Hematopoietic multipotent progenitor cell treated with erythropoietin and hydrocortisone succinate and interleukin-3 and kit ligand, for 8 days (in vitro differentiated cells): Measurements from ENCODE around the gene APPBP2.
"Not testable (repeated sequence)": the region's sequence is repeated elsewhere in the genome, so short reads cannot be mapped to it uniquely, and the experiment has no call there.

Experiments
- DNase-seq: peaks from one replicate; pipeline ENCODE4 v3.0.0-alpha.2; 2015

The APPBP2 gene

DNA sequence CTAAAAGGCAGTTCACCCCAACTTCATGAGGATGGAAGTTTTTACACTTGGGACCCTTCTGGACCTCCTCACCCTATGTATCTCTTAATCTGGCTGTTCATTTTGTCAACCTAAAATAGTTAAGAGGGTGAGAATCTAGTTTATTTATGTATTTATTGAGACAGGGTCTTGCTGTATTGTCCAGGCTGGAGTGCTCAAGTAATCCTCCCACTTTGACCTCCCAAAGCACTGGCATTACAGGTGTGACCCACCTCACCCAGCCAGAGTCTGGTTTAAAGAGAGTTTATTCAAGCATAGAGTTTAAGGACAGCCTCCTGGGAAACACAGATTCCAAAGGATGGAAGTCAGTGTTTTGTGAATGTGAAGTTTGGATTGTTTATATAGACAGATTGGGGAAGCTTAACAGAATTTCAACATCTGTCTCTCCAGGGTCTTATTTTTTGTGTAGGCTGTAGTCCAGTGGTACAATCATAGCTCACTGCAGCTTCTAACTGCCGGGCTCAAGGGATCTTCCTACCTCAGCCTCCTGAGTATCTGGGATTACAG lies 8.0 kb upstream of the APPBP2 start:
- DNase-seq: no peak

DNA sequence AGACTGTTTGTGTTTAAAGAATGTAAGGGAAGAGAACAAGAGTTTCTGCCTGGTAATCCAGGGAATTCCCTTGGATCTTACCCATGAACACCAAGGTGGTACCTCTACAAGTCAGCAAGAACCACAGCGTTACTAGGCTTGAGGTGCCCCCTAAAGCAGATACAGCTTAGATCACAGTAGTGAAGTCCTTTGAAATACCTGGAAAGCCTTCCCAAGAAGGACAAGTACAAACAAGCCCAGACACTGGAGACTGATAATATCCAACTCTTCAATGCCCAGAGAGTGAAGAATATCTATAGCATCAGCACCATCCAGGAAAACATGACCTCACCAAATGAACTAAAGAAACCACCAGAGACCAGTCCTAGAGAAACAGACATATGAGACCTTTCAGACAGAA lies 3.8 kb upstream of the APPBP2 start:
- DNase-seq: no peak

DNA sequence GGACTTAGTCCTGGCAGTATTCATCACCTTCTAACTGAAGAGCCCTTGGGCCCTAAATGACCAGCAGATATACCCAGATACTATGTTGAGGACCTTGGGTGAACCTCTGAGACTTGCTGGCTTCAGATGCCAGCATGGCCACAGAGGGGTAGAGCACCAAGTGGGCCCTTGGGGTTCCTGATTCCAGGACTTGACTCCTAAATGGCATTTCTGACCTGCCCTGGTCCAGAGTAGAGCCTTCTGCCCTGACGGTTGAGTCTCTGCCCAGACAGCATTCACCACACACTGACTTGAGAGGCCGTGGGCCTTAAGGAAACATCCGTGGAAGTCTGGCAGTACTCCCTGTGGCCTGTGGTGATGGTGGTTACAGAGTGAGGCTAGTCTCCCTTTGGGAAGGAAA lies 2.8 kb upstream of the APPBP2 start:
- no peak for DNase-seq

DNA sequence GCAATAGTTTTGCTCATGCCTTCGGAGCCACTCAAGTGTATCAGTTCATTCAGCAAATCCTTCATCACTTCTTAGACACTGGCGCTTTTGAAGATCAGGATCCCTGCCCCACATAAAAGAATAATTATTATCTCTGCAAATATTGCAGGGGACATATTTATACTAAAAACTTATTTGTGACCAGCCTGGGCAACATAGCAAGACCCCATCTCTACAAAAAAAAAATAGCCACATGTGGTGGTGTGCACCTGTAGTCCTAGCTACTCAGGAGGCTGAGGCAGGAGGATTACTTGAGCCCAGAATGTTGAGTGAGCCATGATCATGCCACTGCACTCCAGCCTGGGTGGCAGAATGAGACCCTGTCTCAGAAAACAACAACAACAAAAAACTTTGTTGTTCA lies 1.7 kb upstream of the APPBP2 start:
- no peak for DNase-seq

DNA sequence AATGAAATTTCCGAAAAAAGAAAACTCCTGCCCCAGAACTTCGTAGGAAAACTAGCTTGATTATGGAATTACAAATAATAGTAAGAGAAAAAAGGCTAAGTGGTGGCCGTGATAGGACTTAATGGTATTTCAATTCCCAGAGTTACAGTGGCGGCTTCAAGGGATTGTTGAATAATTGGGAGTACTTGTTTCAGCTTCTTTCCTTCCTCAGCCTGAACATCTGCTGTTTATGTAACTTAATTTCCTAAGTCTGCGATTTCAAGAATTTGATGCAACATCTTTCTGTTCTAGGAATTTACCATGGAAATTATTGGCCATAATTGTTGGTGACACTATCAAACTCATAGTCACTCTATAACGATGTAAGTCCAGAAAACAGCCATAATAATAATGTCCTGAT lies 684 bp upstream of the APPBP2 start:
- DNase-seq: no peak

DNA sequence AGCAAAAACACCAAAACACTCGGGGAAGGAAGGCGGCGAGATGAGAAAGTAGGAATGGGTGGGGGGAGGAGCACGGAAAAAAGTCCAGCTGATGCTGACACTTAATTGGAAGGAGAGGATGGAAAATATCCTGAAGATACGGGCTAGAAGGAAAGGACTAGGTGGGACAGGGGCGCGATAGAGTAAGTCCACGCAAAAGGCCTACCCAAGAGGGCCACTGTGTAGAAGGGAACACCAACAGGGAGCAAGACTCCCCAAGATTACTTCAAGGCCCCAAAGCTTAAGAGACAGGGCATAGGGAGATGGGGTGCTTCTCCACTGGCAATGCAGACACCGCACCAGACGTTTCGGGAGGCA lies 736 bp downstream of the APPBP2 start:
- no peak for DNase-seq

DNA sequence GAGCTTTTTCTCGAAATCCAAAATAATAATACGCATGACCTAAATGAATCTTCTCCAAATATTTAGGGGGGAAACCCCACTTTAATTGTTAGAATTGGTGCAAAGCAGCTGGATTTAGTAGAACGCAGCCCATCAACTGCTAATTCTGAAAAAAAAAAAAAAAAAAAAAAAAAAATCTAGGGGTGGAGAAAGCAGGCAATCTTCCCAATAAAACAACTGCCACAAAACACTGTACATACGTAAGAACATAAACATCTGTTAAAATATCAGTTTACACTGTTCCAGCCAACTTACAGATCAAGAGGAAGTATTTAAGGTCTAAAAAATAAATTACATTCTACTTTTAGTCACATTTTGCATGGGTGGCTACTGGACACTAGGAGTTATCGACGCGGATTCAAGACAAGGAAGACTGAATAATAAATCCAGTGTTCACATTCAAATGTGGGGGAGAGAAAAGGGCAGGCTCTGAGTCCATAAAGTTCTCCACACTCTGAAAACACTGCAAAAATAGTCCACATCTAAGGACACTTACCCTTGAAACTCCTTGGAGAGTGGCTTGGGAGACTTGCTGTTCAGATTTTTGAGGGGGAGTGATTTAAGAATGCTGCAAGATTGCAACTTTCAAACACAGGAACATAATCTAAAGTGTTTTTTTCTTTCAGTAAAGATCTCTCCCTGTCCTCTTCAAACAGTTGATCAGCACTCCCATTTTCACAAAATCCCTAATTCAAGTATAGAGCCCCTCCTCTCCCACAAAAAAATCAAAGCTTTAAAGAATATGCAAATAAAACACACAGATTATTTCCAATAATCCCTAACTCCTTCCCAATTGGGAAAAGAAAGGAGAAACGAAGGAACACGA lies 1.3 kb downstream of the APPBP2 start:
- DNase-seq: no peak

DNA sequence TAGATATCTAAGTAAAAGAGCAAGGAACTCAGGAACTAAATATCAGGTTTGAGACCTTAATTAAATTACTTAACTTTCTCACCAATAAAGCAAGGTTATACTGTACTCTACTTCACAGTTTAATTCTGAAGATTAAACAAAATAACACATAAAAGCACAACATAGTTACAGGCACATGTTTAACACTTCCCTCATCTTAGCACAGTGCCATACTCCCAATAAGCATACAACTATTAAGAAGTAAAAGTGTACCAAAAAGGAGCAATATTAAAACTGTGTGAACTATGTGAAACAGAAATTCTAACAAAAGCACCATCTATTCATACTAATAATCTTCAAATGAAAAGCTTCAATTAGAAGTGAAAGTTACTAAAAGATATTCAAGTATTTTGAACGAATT lies 2.2 kb downstream of the APPBP2 start:
- no peak for DNase-seq

DNA sequence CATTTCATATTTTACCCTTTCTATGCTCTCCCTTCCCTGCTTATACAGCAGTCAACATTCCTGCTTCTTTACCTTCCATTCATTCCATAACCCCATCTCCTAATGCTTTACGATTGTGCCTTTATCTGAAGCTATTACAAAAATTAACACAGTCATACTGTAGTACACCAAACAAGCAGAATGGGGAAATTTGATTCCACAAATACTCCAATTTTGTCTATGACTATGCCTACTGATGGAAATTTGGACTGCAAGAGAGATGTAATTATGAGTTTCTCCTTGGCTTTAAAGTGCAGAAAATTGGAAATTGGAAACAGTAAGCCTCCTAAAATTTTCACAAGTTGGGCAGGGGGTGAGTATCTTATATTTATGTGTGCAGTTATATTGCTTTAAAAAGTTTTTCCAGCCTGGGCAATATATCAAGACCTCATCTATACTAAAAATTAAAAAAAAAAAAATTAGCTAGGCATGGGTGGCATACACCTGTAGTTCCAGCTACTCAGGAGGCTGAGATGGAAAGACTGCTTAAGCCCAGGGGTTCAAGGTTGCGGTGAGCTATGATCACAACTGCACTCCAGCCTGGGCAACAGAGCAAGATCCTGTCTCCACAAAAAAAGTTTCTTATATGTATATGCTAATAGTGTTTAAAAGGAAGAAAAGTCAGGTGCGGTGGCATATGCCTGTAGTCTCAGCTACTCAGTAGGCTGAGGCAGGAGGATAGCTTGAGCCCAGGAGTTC lies 3.0 kb downstream of the APPBP2 start:
- no peak for DNase-seq

DNA sequence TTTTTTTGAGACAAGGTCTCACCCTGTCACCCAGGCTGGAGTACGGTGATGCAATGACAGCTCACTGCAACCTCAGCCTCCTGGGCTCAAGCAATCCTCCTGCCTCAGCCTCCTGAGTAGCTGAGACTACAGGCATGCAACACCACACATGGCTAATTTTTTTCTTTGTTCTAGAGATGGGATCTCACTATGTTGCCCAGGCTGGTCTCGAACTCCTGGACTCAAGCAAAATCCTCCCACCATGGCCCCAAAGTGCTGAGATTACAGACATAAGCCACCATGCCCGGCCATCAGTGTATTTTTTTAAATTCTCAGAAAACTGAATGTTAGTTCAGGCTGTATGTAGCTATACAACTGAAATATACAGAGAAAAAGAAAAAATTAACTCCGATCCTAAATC lies 6.2 kb downstream of the APPBP2 start:
- DNase-seq: no peak

DNA sequence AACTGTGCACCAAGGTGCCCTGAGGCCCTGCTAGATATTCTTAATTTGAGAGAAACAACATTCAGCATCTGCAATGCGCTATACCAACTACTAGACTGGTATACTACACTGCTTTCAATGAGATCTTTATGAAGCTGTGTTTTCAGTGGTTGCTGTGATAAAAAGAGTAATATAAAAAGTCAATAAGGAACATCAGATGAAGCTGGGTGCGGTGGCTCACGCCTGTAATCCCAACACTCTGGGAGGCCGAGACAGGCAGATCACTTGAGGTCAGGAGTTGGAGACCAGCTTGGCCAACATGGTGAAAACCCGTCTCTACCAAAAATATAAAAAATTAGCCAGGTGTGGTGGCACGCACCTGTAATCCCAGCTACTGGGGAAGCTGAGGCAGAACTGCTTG lies 10.4 kb downstream of the APPBP2 start:
- not testable (repeated sequence) for DNase-seq

DNA sequence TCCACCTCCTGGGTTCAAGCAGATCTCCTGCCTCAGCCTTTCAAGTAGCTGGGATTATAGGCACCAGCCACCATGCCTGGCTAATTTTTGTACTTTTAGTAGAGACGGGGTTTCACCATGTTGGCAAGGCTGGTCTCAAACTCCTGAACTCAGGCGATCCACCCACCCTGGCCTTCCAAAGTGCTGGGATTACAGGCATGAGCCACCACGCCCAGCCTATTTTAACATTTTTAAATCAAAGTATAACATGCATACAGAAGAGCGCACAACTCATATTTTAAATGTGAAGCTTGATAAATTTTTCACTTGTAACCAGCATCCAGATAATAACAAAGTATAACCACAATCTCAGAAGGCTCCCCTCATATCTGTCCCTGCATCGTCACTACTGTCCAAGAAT lies 10.8 kb downstream of the APPBP2 start:
- not testable (repeated sequence) for DNase-seq

DNA sequence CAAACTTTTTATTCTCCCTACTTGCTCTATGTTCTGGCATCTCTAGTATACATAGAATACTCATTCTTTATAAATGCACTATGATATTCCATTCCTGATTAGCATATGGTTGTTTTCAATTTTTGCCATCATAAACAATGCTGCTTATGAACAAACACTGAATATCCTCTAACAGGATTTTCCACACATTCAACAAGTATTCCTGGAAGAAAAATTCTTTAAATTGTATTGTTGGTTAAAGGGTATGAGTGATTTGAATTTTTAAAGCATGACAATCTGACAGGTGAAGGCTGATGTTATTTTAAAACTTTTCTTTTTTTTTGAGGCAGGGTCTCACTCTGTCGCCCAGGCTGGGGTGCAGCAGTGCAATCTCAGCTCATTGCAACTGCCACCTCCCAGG lies 11.5 kb downstream of the APPBP2 start:
- DNase-seq: no peak

DNA sequence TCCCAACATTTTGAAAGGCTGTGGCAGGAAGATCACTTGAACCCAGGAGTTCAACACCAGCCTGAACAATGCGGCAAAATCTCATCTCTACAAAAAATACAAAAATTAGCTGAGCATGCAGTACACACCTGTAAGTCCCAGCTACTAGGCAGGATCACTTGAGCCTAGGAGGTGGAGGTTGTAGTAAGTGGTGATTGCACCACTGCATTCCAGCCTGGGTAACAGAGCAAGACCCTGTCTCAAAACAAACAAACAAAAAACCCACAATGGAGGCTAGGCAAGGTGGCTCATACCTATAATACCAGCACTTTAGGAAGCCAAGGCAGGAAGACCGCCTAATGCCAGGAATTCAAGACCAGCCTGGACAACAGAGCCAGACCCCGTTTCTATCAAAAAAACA lies 12.0 kb downstream of the APPBP2 start:
- DNase-seq: no peak

DNA sequence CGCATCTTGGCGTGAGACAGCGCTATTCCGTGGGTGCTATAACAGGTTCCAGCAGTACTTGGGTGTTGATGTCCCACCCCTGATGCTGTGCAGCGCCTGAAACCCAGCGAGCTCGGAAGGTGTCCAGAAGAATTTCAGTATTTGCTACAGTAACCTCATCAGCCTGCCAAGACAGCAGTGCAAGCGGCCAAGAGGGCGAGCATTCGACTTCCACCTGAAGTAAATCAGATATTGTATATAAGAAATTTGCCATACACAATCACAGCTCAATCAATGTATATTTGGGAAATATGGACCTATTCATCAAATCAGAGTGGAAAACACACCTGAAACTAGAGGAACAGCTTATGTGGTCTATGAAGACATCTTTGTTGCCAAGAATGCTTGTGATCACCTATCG lies 13.0 kb downstream of the APPBP2 start:
- DNase-seq: no peak

DNA sequence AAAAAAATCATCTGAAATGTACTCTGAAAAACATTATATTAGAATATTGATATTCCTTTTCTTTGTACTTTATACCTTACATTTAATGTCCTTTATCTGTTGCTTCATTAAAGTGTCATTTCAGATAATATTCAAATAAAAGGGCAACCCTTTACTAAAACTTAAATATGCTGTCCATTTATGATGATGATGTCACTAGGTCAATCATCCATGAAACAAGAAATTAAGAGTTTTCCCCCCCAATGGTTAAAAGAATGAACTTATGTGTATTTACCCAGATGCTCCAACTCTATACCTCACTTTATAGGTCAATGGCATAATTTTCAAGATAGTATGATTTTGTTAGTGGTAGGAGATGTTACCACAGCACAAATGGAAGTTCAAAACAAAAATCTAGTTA lies 15.3 kb downstream of the APPBP2 start:
- DNase-seq: no peak

DNA sequence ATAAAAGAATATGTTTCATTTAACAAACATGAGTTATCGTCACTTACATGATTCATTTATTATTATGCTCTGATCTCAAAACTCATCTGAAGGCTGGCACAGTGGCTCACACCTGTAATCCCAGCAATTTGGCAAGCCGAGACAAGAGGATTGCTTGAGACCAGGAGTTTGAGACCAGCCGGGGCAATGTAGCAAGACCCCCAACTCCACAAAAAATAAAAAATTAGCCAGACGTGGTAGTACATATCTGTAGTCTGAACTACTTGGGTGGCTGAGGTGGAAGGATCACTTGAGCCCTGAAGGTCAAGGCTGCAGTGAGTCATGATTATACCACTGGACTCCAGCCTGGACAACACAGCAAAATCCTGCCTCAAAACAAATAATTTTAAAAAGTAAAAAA lies 16.0 kb downstream of the APPBP2 start:
- no peak for DNase-seq

DNA sequence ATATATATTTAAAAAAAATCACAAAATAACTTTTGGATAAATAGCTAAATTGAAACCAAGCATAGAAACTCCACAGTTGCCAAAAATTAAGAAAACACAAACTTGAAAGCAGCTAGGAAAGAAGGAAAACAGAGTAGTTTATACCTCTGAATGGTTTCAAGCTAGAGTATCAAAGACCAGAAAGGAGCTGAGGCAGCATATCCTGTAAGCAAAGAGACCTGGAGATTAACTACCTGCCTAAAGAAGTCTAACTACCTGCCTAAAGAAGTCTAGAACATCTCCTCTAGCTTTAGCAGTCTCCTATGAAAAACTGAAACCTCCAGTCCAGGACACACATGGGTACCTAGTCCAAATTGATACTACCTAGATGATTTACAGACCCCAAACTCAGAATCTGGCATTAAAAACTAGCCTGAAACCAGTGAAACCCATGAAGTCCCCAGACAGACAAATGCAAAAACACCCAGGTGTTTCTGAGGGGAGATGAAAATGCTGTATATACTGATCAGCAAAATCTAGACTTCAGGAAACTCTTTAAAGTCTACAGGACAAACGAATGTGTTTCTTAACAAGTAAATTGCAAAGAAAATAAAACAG lies 17.6 kb downstream of the APPBP2 start:
- no peak for DNase-seq

DNA sequence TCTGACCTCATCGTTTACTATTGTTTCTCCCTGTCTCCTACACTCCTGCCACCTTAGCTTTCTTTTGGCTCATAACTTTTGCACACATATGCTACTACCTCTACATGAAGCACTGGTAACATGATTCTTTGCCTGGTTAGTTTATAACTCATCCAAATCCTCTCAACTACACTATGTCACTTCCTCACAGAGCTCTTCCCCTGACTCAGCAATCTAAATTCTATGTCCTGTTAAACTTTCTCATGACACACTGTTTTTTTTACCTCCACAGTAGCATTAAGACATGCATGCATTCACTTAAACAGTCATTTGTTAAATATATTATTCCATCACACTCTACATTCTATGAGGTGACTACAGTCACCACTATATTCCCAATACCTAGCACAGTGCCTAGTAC lies 19.7 kb downstream of the APPBP2 start:
- DNase-seq: peak; percentile 17

DNA sequence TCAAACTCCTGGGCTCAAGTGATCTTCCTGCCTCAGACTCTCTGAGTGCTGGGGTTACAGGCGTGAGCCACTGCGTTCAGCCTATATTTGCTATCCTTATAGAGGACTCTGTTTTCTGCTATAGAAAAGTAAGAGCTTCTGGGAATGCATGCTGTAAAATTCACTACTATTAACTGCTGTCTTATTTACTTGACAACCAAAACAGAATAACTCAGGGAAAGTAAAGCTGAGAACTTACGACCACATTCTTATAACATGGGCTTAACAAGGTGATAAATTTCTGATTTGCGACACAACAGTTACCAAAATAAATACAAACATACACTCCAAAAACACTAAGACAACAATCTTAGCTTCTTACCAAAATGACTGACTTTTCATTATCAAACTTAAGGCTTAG lies 23.9 kb downstream of the APPBP2 start:
- no peak for DNase-seq

DNA sequence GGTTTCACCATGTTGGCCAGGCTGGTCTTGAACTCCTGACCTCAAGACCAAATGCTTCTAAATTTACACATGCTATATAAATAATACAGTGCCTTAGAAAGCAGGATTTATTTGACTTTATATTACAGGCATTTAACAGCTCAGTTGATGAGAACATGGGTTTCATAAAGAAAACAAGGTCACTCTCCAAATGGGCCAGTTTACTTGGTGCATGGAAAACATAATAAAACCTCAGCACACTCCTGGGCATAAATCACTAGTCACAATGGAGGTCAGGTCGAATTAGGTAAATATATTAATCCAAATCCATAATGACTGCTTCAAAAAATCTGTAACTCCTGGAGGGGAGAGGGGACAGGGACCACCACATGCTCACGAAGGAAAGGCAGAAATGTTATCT lies 24.5 kb downstream of the APPBP2 start:
- DNase-seq: no peak

DNA sequence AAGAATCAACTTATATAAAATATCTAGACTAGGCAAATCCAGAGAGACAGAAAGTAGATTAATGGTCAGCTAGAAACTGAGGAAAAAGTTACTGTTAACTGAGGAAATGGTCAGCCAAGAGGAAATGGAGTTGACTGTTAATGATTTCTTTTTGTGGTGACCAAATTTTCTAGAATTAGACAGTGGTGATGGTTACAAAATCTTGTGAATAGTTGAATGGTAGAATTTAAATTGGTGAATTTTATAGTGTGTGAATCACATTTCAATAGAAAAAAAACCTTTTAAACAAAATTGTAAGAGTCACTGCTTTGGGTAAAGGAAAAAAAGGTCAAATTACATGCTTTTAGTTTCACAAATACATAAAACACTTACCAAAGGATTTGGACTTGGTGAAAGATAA lies 30.0 kb downstream of the APPBP2 start:
- DNase-seq: no peak

DNA sequence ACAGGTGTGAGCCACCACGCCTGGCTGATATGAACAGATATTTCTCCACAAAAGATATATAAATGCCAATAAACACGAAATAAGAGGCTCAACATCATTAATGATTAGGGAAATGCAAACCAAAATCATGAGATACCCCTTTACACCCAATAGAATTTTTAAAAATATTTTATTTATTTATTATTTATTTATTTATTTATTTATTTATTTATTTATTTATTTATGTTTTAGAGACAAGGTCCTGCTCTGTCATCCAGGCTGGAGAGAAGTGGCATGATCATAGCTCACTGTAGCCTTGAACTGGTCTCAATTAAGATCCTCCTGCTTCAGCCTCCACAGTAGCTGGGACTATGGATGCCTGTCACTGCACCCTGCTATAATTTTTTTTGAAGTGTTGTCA lies 30.8 kb downstream of the APPBP2 start:
- no peak for DNase-seq

DNA sequence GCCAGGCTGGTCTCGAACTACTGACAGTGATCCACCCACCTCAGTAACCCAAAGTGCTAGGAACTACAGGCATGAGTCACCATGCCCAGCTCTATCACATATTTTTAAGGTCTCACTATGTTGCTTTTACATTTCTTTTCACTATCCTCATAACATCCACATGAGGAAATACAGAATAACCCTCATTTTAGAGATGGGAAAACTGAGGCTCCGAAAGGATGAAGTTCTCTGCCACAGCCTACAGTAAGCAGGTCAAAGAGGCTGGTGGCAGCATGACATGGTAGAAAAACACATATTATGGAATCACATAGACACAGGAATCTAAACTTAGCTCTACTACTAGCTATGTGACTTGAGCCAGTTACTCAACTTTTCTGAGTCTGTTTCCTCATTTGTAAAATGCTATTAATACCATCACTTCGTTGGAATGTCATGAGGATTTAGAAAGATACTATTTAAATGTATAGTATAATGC lies 32.2 kb downstream of the APPBP2 start:
- no peak for DNase-seq
